Tibial nerve (tissue), 3 donors: ENCODE data around the gene SERPINB3.
"Not testable (repeated sequence)": the region's sequence is repeated elsewhere in the genome, so short reads cannot be mapped to it uniquely, and the experiment has no call there.

Experiments
- CTCF ChIP-seq, 5 experiments: fragments of 200-600 bp in 3 of 5; fragments of 450-650 bp in 2 of 5; sonication (generic) in 3 of 5; IDR thresholded peaks; one replicate each; pipeline ENCODE4 v1.5.1; 2016 to 2019; ENCODE audit warnings: antibody characterized with exemption in 5 of 5, mild to moderate bottlenecking in 3 of 5, moderate library complexity in 2 of 5
- POLR2A ChIP-seq, 2 donors: fragments of 450-650 bp; IDR thresholded peaks; one replicate each; pipeline ENCODE4 v1.6.1; 2017; ENCODE audit warnings: antibody characterized with exemption in 2 of 2, mild to moderate bottlenecking in 2 of 2, moderate library complexity in 2 of 2

GRCh38 chr18:63650271-63650670, 11.4 kb downstream of the SERPINB3 start:
- not testable (repeated sequence) for TF ChIP-seq POLR2A, CTCF (IDR thresholded peaks at IDR 0.05)
